H1 (cell line): ENCODE measurements around the gene DNAJC6. TPM values are rescaled to one million over a fixed set of nuclear protein-coding genes. Genes with fewer than 3 reads are reported as not detected.
"Not testable (repeated sequence)": the region's sequence is repeated elsewhere in the genome, so short reads cannot be mapped to it uniquely, and the experiment has no call there.

ENCODE experiments used
- CTCF ChIA-PET: fragments of 300-600 bp; sonication (Branson Sonifier 250); formaldehyde crosslinking; loops from one replicate; lab custom pipeline; 2021; ENCODE audit not compliant: partially characterized antibody; lab: Charles Lee
- POLR2A ChIA-PET: fragments of 300-600 bp; sonication (Branson Sonifier 250); formaldehyde crosslinking; loops from one replicate; lab custom pipeline; 2021; ENCODE audit warnings: inconsistent platforms; ENCODE audit not compliant: partially characterized antibody; lab: Charles Lee
- DNase-seq, 2 experiments: peaks; one replicate each; pipeline versions ENCODE4 v3.0.0 to v3.0.0-alpha.2; 2010 to 2022; ENCODE audit warnings: low spot score in 2 of 2, low read depth in 1 of 2, mixed read lengths in 1 of 2
- FAIRE-seq: peaks from 2 replicates; lab custom pipeline; 2011; peaks lifted over from hg19 to GRCh38; lab: Jason Lieb, UNC
- H2AFZ ChIP-seq: 2 replicates; pipeline ENCODE4 v1.8.1; 2012; ENCODE audit warnings: low read length, inconsistent platforms
- H2AK5ac ChIP-seq: 2 replicates; pipeline ENCODE4 v1.6.1; 2013; ENCODE audit warnings: low read depth, low read length
- H2BK120ac ChIP-seq: replicated peaks from 2 replicates; pipeline ENCODE3; 2013; ENCODE audit warnings: low read depth, low read length, inconsistent platforms
- H2BK12ac ChIP-seq: 2 replicates; pipeline ENCODE4 v1.6.1; 2013; ENCODE audit warnings: low read depth, low read length
- H2BK15ac ChIP-seq: 2 replicates; pipeline ENCODE4 v1.6.1; 2013; ENCODE audit warnings: low read length
- H2BK20ac ChIP-seq: 2 replicates; pipeline ENCODE4 v1.6.1; 2013; ENCODE audit warnings: low read length
- H2BK5ac ChIP-seq: 2 replicates; pipeline ENCODE4 v1.6.1; 2013; ENCODE audit warnings: low read depth, low read length
- H3K14ac ChIP-seq: 2 replicates; pipeline ENCODE4 v1.6.1; 2013; ENCODE audit warnings: inconsistent platforms; ENCODE audit not compliant: insufficient read length
- H3K18ac ChIP-seq: 2 replicates; pipeline ENCODE4 v1.6.1; 2013; ENCODE audit warnings: low read length; ENCODE audit errors: extremely low read depth
- H3K23ac ChIP-seq: 2 replicates; pipeline ENCODE4 v1.6.1; 2013; ENCODE audit warnings: inconsistent platforms; ENCODE audit not compliant: insufficient read length
- H3K23me2 ChIP-seq: 2 replicates; pipeline ENCODE4 v1.6.1; 2013; ENCODE audit warnings: low read depth, low read length
- H3K27ac ChIP-seq: 2 replicates; pipeline ENCODE4 v1.6.1; 2011; ENCODE audit warnings: low read depth, low read length, inconsistent platforms
- H3K27me3 ChIP-seq, 4 experiments: replicated peaks in 1 of 4; 1 replicate in 1 of 4; 2 replicates in 3 of 4; pipeline versions ENCODE4 v1.6.1 to v1.8.1; 2011 to 2013; ENCODE audit warnings: low read length in 3 of 4, mild to moderate bottlenecking in 3 of 4, inconsistent platforms in 2 of 4, mixed read lengths in 2 of 4, moderate library complexity in 1 of 4; ENCODE audit not compliant: control insufficient read depth in 3 of 4, insufficient read depth in 3 of 4; ENCODE audit errors: extremely low read depth in 1 of 4
- H3K36me3 ChIP-seq, 4 experiments: 2 replicates each; pipeline versions ENCODE4 v1.6.1 to v1.8.1; 2011 to 2013; ENCODE audit warnings: mild to moderate bottlenecking in 4 of 4, low read length in 3 of 4, moderate library complexity in 2 of 4, control low read depth in 1 of 4, inconsistent platforms in 1 of 4; ENCODE audit not compliant: insufficient read depth in 4 of 4, control insufficient read depth in 2 of 4
- H3K4ac ChIP-seq: replicated peaks from 2 replicates; pipeline ENCODE3; 2013; ENCODE audit warnings: low read length, low read depth, mixed read lengths, inconsistent platforms; ENCODE audit not compliant: insufficient read length
- H3K4me1 ChIP-seq, 4 experiments: replicated peaks in 1 of 4; 1 replicate in 1 of 4; 2 replicates in 3 of 4; pipeline versions ENCODE4 v1.6.1 to v1.8.1; 2011 to 2013; ENCODE audit warnings: low read length in 3 of 4, inconsistent platforms in 2 of 4, mixed read lengths in 1 of 4; ENCODE audit not compliant: insufficient read depth in 4 of 4, control insufficient read depth in 3 of 4
- H3K4me2 ChIP-seq, 2 experiments: 2 replicates each; pipeline versions ENCODE4 v1.6.1 to v1.8.1; 2011 to 2013; ENCODE audit warnings: low read depth in 2 of 2, low read length in 2 of 2, control low read depth in 1 of 2, inconsistent platforms in 1 of 2, mild to moderate bottlenecking in 1 of 2; ENCODE audit not compliant: insufficient read depth in 1 of 2
- H3K4me3 ChIP-seq, 4 experiments: fragments of 200-600, 300-600 bp in 1 of 4; sonication (generic), shearing (Covaris generic), sonication (Bioruptor Twin) in 1 of 4; 2 replicates each; pipeline versions ENCODE4 v1.5.1 to v1.8.1; 2011 to 2016; ENCODE audit warnings: low read length in 4 of 4, low read depth in 3 of 4, control low read depth in 2 of 4, inconsistent platforms in 2 of 4, mild to moderate bottlenecking in 2 of 4, mixed read lengths in 1 of 4, moderate library complexity in 1 of 4; ENCODE audit not compliant: insufficient read depth in 2 of 4; ENCODE audit errors: extremely low read depth in 1 of 4
- H3K56ac ChIP-seq: replicated peaks from 2 replicates; pipeline ENCODE3; 2013; ENCODE audit warnings: low read depth, mild to moderate bottlenecking, mixed read lengths, low read length, inconsistent platforms; ENCODE audit not compliant: insufficient read length
- H3K79me1 ChIP-seq: 2 replicates; pipeline ENCODE4 v1.6.1; 2013; ENCODE audit warnings: low read depth, low read length, control low read depth
- H3K79me2 ChIP-seq, 2 experiments: 2 replicates each; pipeline versions ENCODE4 v1.6.1 to v1.8.1; 2012 to 2013; ENCODE audit warnings: low read length in 2 of 2, mild to moderate bottlenecking in 2 of 2, inconsistent platforms in 1 of 2; ENCODE audit not compliant: insufficient read depth in 2 of 2, control insufficient read depth in 1 of 2
- H3K9ac ChIP-seq, 4 experiments: replicated peaks in 1 of 4; 1 replicate in 1 of 4; 2 replicates in 3 of 4; pipeline versions ENCODE4 v1.6.1 to v1.8.1; 2011 to 2013; ENCODE audit warnings: low read depth in 3 of 4, low read length in 3 of 4, control low read depth in 2 of 4, mild to moderate bottlenecking in 2 of 4, moderate library complexity in 2 of 4, inconsistent platforms in 1 of 4; ENCODE audit errors: extremely low read depth in 1 of 4
- H3K9me3 ChIP-seq, 2 experiments: 2 replicates each; pipeline versions ENCODE4 v1.6.1 to v1.8.1; 2012 to 2013; ENCODE audit warnings: mild to moderate bottlenecking in 2 of 2, moderate library complexity in 2 of 2, control low read depth in 1 of 2, inconsistent platforms in 1 of 2, low read depth in 1 of 2, low read length in 1 of 2, mixed read lengths in 1 of 2; ENCODE audit not compliant: insufficient read depth in 2 of 2
- H4K20me1 ChIP-seq, 2 experiments: replicated peaks in 1 of 2; 2 replicates each; pipeline versions ENCODE3 to v1.8.1; 2011 to 2013; ENCODE audit warnings: inconsistent platforms in 2 of 2, low read length in 2 of 2, mild to moderate bottlenecking in 1 of 2; ENCODE audit not compliant: insufficient read depth in 2 of 2, control insufficient read depth in 1 of 2
- H4K5ac ChIP-seq: 2 replicates; pipeline ENCODE4 v1.6.1; 2013; ENCODE audit warnings: low read length, low read depth, mixed read lengths, inconsistent platforms; ENCODE audit not compliant: insufficient read length
- H4K8ac ChIP-seq: 2 replicates; pipeline ENCODE4 v1.8.0; 2013; ENCODE audit warnings: mild to moderate bottlenecking, moderate library complexity, low read length, inconsistent platforms; ENCODE audit not compliant: insufficient read depth; ENCODE audit errors: extremely low read depth
- H4K91ac ChIP-seq: replicated peaks from 2 replicates; pipeline ENCODE3; 2013; ENCODE audit warnings: low read length, mixed read lengths, inconsistent platforms; ENCODE audit not compliant: insufficient read length
- RXRA ChIP-seq: IDR thresholded peaks from 2 replicates; pipeline ENCODE4 v1.6.1; 2011; ENCODE audit warnings: low read depth, mild to moderate bottlenecking, low read length, moderate library complexity; ENCODE audit not compliant: insufficient read depth
- WGBS, 2 experiments: shearing (Covaris generic) in 1 of 2; methylation state at CpG; one replicate each; pipeline versions ENCODE4 v1.1.6 to v1.1.7; 2013 to 2015; ENCODE audit warnings: low lambda C conversion rate in 2 of 2, mixed read lengths in 2 of 2, inconsistent platforms in 1 of 2, low coverage in 1 of 2, missing lambda C conversion rate in 1 of 2; ENCODE audit not compliant: insufficient replicate concordance in 2 of 2, insufficient coverage in 1 of 2, insufficient read length in 1 of 2; ENCODE audit errors: extremely low coverage in 1 of 2, missing lambda C conversion rate in 1 of 2; 5-methylcytosine and 5-hydroxymethylcytosine counted together
- polyA plus RNA-seq, 7 experiments: library from polyadenylated mRNA; depleted of rRNA in 3 of 7; stranded (reverse) in 5 of 7; unstranded in 2 of 7; fragments of >200 nt in 5 of 7; fragments of 200-250 nt in 2 of 7; gene quantifications; 1 replicate in 5 of 7; 2 replicates in 1 of 7; 4 replicates in 1 of 7; pipeline versions ENCODE4 v1.2.1 to v1.2.3, GENCODE V29; 2011 to 2013; ENCODE audit warnings: missing spikeins in 2 of 7, mixed read lengths in 2 of 7
- total RNA-seq: library from RNA; stranded (reverse); fragmentation: NEBNext Ultra II Directional; extraction: Animal tissue kit (Norgen Biotek cat#: 25700); gene quantifications from 2 replicates; pipeline ENCODE4 v1.2.1, GENCODE V29; 2021

DNAJC6 gene
- total and polyA plus RNA-seq, 2 of the 8 experiments (the other 6 are each of a cell fraction or from before 2014, with no cell fraction given), result 1.6 to 3.0 TPM

- TF ChIP-seq RXRA, result no peak
Observed at GRCh38 chr1:65449214-65449823, 140.0 kb downstream of the DNAJC6 start (continued).

- H3K4me2 ChIP-seq, FAIRE-seq: not testable (repeated sequence)
- WGBS, 2 experiments, result 71% methylated on average over 8 of the region's 10 CpGs; no CpG with 5 or more reads in 1 of the 2 experiments
Observed at GRCh38 chr1:65455678-65456077, 146.3 kb downstream of the DNAJC6 start.

More at GRCh38 chr1:65455678-65456077, 146.3 kb downstream of the DNAJC6 start:
- not testable (repeated sequence) for H2BK20ac ChIP-seq, H4K8ac ChIP-seq, H2BK15ac ChIP-seq, H3K56ac ChIP-seq, H3K79me2 ChIP-seq, H2BK120ac ChIP-seq, H4K20me1 ChIP-seq, H3K9ac ChIP-seq, H2AFZ ChIP-seq, H3K36me3 ChIP-seq, H3K23me2 ChIP-seq, H3K23ac ChIP-seq, H3K27ac ChIP-seq, H2AK5ac ChIP-seq, H3K18ac ChIP-seq, H3K14ac ChIP-seq, H4K5ac ChIP-seq, H4K91ac ChIP-seq, H3K79me1 ChIP-seq, H2BK5ac ChIP-seq, H2BK12ac ChIP-seq, H3K9me3 ChIP-seq, H3K27me3 ChIP-seq, H3K4me3 ChIP-seq, H3K4me1 ChIP-seq, H3K4ac ChIP-seq
- ChIA-PET POLR2A (interaction anchor here (1.5 kb wide), 1 partner anchor 23 kb away, joined by 3 read pairs; no protein-coding TSS in a partner anchor), CTCF (interaction anchor here (0.6 to 2.3 kb wide), 2 partner anchors 24 to 943 kb away, joined by 3 to 5 read pairs; no protein-coding TSS in a partner anchor)
- DNase-seq, result peak in 1 of 2 experiments; percentile 73
